ENCODE measurements around the gene ZBTB5. TPM values are rescaled to one million over a fixed set of nuclear protein-coding genes. Genes with fewer than 3 reads are reported as not detected.
"Not testable (repeated sequence)": the region's sequence is repeated elsewhere in the genome, so short reads cannot be mapped to it uniquely, and the experiment has no call there.

ZBTB5 gene
- total RNA-seq, 1 experiment from 2014 or later = 30.6 TPM

GRCh38 chr9:37426846-37427245 lies 38.4 kb downstream of the ZBTB5 start:
- no peaks in the 10 kb centered on the region for H3K9me3 ChIP-seq (ENCODE audit: control insufficient read depth, insufficient read depth, low read depth, low read length)
- TF ChIP-seq REST (IDR thresholded peaks at IDR 0.05; ENCODE audit: insufficient read depth in 1 of 2, low read depth in 2 of 2, low read length in 1 of 2) (no peak), CTCF (IDR thresholded peaks at IDR 0.05) (no peak), SIN3A (IDR thresholded peaks at IDR 0.05; ENCODE audit: borderline replicate concordance, insufficient read depth, low read depth, low read length) (no peak), POLR2AphosphoS5 (IDR thresholded peaks at IDR 0.05; ENCODE audit: low read depth, low read length) (no peak), TCF7L2 (IDR thresholded peaks at IDR 0.05; ENCODE audit: low read depth, low read length) (no peak)
- no peak overlapping the region for H3K4me3 ChIP-seq (ENCODE audit: low read depth in 2 of 2, low read length in 2 of 2)
- CTCF ChIA-PET = interaction anchor here (0.6 to 0.7 kb wide), 2 partner anchors 97 to 560 kb away, joined by 5 read pairs; no protein-coding TSS in a partner anchor
- no peak overlapping the region for H3K27ac ChIP-seq (ENCODE audit: low read length)
- in situ Hi-C loops (cut with HindIII; ENCODE audit: low pct_unique_long_range_greater_than_20kb, low sequenced_read_pairs) (no loop called here), intact Hi-C loops (cut with micrococcal nuclease; ENCODE audit: unreplicated experiment) (no loop called here)
- peaks cover 17% of the 10 kb centered on the region; the same call in 1 of the 2 replicates for H3K36me3 ChIP-seq (ENCODE audit: control insufficient read depth, insufficient read depth, low read length)
- H3K4me1 ChIP-seq (ENCODE audit: control insufficient read depth, insufficient read depth, low read length) = peaks cover 31% of the 10 kb centered on the region
- BruUV-seq (replicated peaks) = no TSS peak
- POLR2A ChIA-PET = interaction anchor here (0.7 kb wide), 1 partner anchor 45 kb away, joined by 3 read pairs; no protein-coding TSS in a partner anchor
- H3K27me3 ChIP-seq (ENCODE audit: control insufficient read depth, insufficient read depth, low read length) = no peaks in the 10 kb centered on the region
- ATAC-seq (no peak), DNase-seq (ENCODE audit: low read depth, low spot score) (no peak)

DNA sequence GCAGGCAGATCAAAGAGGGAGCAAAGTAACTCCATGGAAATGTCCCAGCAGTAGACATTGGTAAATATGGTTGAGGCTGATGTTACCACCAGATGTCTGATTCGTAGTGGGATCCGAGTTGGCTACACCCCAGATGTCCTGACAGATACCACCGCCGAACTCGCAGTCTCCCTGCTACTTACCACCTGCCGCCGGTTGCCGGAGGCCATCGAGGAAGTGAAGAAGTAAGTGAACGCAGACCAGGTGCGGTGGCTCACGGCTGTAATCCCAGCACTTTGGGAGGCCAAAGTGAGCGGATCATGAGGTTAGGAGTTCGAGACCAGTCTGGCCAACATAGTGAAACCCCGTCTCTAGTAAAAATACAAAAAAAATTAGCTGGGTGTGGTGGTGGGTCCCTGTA lies 38.8 kb downstream of the ZBTB5 start:
- intact Hi-C loops (cut with micrococcal nuclease; ENCODE audit: unreplicated experiment); in situ Hi-C loops (cut with HindIII; ENCODE audit: low pct_unique_long_range_greater_than_20kb, low sequenced_read_pairs); ATAC-seq; BruUV-seq (replicated peaks); H3K9me3 ChIP-seq (ENCODE audit: control insufficient read depth, insufficient read depth, low read depth, low read length); H3K27me3 ChIP-seq (ENCODE audit: control insufficient read depth, insufficient read depth, low read length); H3K27ac ChIP-seq (ENCODE audit: low read length); DNase-seq (ENCODE audit: low read depth, low spot score); H3K4me3 ChIP-seq (ENCODE audit: low read depth in 2 of 2, low read length in 2 of 2): not testable (repeated sequence)
- CTCF ChIA-PET = interaction anchor here (0.7 kb wide), 1 partner anchor 97 kb away, joined by 5 read pairs; no protein-coding TSS in a partner anchor
- POLR2A ChIA-PET = interaction anchor here (0.5 to 0.7 kb wide), 2 partner anchors 46 to 387 kb away, joined by 3 read pairs; no protein-coding TSS in a partner anchor
- H3K36me3 ChIP-seq (ENCODE audit: control insufficient read depth, insufficient read depth, low read length) = peaks cover 17% of the 10 kb centered on the region; the same call in 1 of the 2 replicates
- peaks cover 34% of the 10 kb centered on the region for H3K4me1 ChIP-seq (ENCODE audit: control insufficient read depth, insufficient read depth, low read length)

DNA sequence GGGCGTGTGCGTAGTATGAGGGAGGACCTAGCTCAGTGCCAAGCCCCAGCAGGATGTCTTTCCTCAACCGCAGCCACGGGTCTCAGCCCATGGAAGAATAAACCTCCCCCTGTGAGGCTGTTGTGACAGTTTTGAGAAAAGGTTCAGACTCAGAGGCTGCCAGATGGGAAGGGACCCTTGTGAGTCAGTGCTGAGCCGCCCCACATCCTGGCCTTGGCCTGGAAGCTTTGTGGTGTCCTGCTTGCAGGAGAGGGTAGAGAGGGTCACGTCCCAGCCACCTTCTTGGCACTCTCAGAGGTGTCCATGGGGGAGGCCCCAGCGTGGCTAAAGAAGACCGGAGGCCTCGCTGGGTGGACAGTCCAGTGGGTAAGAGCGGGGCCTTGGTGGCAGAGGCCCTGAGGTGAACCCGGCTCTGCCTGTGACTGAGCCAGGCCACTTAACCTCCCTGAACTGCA lies 39.9 kb downstream of the ZBTB5 start:
- POLR2A ChIA-PET = interaction anchor here (1.4 kb wide), 1 partner anchor 40 kb away, joined by 8 read pairs; the partner anchor contains the start of gene ZBTB5
- Histone ChIP-seq H3K36me3 (ENCODE audit: control insufficient read depth, insufficient read depth, low read length) (peaks cover 17% of the 10 kb centered on the region; the same call in 1 of the 2 replicates), H3K4me3 (ENCODE audit: low read depth in 2 of 2, low read length in 2 of 2) (no peak overlapping the region), H3K4me1 (ENCODE audit: control insufficient read depth, insufficient read depth, low read length) (peaks cover 27% of the 10 kb centered on the region), H3K27ac (ENCODE audit: low read length) (peak overlapping the region; percentile 7; the same call in 1 of the 2 replicates), H3K27me3 (ENCODE audit: control insufficient read depth, insufficient read depth, low read length) (no peaks in the 10 kb centered on the region), H3K9me3 (ENCODE audit: control insufficient read depth, insufficient read depth, low read depth, low read length) (no peaks in the 10 kb centered on the region)
- BruUV-seq (replicated peaks) = no TSS peak
- intact Hi-C loops (cut with micrococcal nuclease; ENCODE audit: unreplicated experiment) (no loop called here), in situ Hi-C loops (cut with HindIII; ENCODE audit: low pct_unique_long_range_greater_than_20kb, low sequenced_read_pairs) (no loop called here)
- DNase-seq (ENCODE audit: low read depth, low spot score) = no peak
- TF ChIP-seq REST (IDR thresholded peaks at IDR 0.05; ENCODE audit: insufficient read depth in 1 of 2, low read depth in 2 of 2, low read length in 1 of 2) (no peak), SIN3A (IDR thresholded peaks at IDR 0.05; ENCODE audit: borderline replicate concordance, insufficient read depth, low read depth, low read length) (no peak), CTCF (IDR thresholded peaks at IDR 0.05) (no peak), POLR2AphosphoS5 (IDR thresholded peaks at IDR 0.05; ENCODE audit: low read depth, low read length) (no peak), TCF7L2 (IDR thresholded peaks at IDR 0.05; ENCODE audit: low read depth, low read length) (no peak)
- no peak for ATAC-seq
- CTCF ChIA-PET = interaction anchor here (0.6 kb wide), 1 partner anchor 9 kb away, joined by 13 read pairs; no protein-coding TSS in a partner anchor
